GM18909 (cell line): ENCODE measurements around the gene IZUMO2.
"Not testable (repeated sequence)": the region's sequence is repeated elsewhere in the genome, so short reads cannot be mapped to it uniquely, and the experiment has no call there.

ENCODE experiments used
- ATAC-seq: cut with Tn5 transposase; IDR thresholded peaks from one replicate; pipeline ENCODE4 v1.9.1; 2021; ENCODE audit warnings: mild to moderate bottlenecking; ENCODE audit not compliant: unreplicated experiment, poor library complexity

IZUMO2 gene

GRCh38 chr19:50140118-50140845 is 22.8 kb downstream of the IZUMO2 start:
- not testable (repeated sequence) for ATAC-seq

- ATAC-seq, result not testable (repeated sequence)
These were observed 26.3 kb downstream of the IZUMO2 start for GRCh38 chr19:50136603-50137365.

GRCh38 chr19:50135856-50136602 is 27.1 kb downstream of the IZUMO2 start:
- not testable (repeated sequence) for ATAC-seq

- ATAC-seq, result not testable (repeated sequence)
These were observed 28.0 kb downstream of the IZUMO2 start for GRCh38 chr19:50134777-50135719.

- not testable (repeated sequence) for ATAC-seq
These were observed 29.3 kb downstream of the IZUMO2 start for GRCh38 chr19:50133518-50134492.

- not testable (repeated sequence) for ATAC-seq
These were observed 59.1 kb downstream of the IZUMO2 start for GRCh38 chr19:50104012-50104411.

- not testable (repeated sequence) for ATAC-seq
These were observed 59.7 kb downstream of the IZUMO2 start for GRCh38 chr19:50103405-50103804.
